SJSA1 (cell line): ENCODE measurements around the gene RSAD2. TPM values are rescaled to one million over a fixed set of nuclear protein-coding genes. Genes with fewer than 3 reads are reported as not detected.
A peak's percentile ranks its signal among the peaks of the same experiment; 100 is the strongest.
"Not testable (repeated sequence)": the region's sequence is repeated elsewhere in the genome, so short reads cannot be mapped to it uniquely, and the experiment has no call there.

Experiments
- DNase-seq, 2 experiments: peaks; one replicate each; pipeline ENCODE4 v3.0.0-alpha.2; 2015 to 2020; ENCODE audit warnings: low spot score in 2 of 2, low read depth in 1 of 2
- H3K27ac ChIP-seq: fragments of 250-450 bp; sonication (Bioruptor Pico); 2 replicates; pipeline ENCODE4 v1.5.1; 2020; ENCODE audit warnings: mild to moderate bottlenecking, moderate library complexity
- H3K27me3 ChIP-seq: fragments of 250-450 bp; sonication (Bioruptor Pico); replicated peaks from 2 replicates; pipeline ENCODE4 v1.5.1; 2020; ENCODE audit warnings: mild to moderate bottlenecking, moderate library complexity
- H3K36me3 ChIP-seq: fragments of 250-450 bp; sonication (Bioruptor Pico); 2 replicates; pipeline ENCODE4 v1.5.1; 2020; ENCODE audit warnings: mild to moderate bottlenecking
- H3K4me1 ChIP-seq: fragments of 250-450 bp; sonication (Bioruptor Pico); replicated peaks from 2 replicates; pipeline ENCODE4 v1.6.1; 2021; ENCODE audit warnings: mild to moderate bottlenecking
- H3K4me3 ChIP-seq: fragments of 250-450 bp; sonication (Bioruptor Pico); 2 replicates; pipeline ENCODE4 v1.5.1; 2020; ENCODE audit warnings: mild to moderate bottlenecking
- H3K9me3 ChIP-seq: fragments of 250-450 bp; sonication (Bioruptor Pico); replicated peaks from 2 replicates; pipeline ENCODE4 v1.5.1; 2020; ENCODE audit warnings: mild to moderate bottlenecking
- total RNA-seq: library from RNA; depleted of rRNA; stranded (reverse); fragments of >200 nt; shearing (Covaris generic); gene quantifications from 2 replicates; pipeline ENCODE4 v1.2.3, GENCODE V29; 2014

RSAD2 gene
- total RNA-seq, 1 experiment from 2014 or later: not detected

- not testable (repeated sequence) for H3K4me1 ChIP-seq, H3K9me3 ChIP-seq, H3K36me3 ChIP-seq, DNase-seq, H3K27me3 ChIP-seq, H3K4me3 ChIP-seq, H3K27ac ChIP-seq
These were observed 25.0 kb downstream of the RSAD2 start for GRCh38 chr2:6902581-6902980.

GRCh38 chr2:6905668-6906067 lies 28.1 kb downstream of the RSAD2 start:
- H3K4me1 ChIP-seq: no peaks in the 10 kb centered on the region
- no peaks in the 10 kb centered on the region for H3K9me3 ChIP-seq
- no peak for DNase-seq
- H3K4me3 ChIP-seq: no peak overlapping the region
- no peaks in the 10 kb centered on the region for H3K36me3 ChIP-seq
- H3K27me3 ChIP-seq: no peaks in the 10 kb centered on the region
- no peak overlapping the region for H3K27ac ChIP-seq

- Histone ChIP-seq H3K27ac (no peak overlapping the region), H3K4me3 (no peak overlapping the region), H3K4me1 (no peaks in the 10 kb centered on the region), H3K27me3 (no peaks in the 10 kb centered on the region), H3K9me3 (no peaks in the 10 kb centered on the region), H3K36me3 (no peaks in the 10 kb centered on the region)
- DNase-seq: no peak
These were observed 28.7 kb downstream of the RSAD2 start for GRCh38 chr2:6906165-6906741.

GRCh38 chr2:6908291-6908690 lies 30.7 kb downstream of the RSAD2 start:
- Histone ChIP-seq H3K36me3 (no peaks in the 10 kb centered on the region), H3K4me1 (no peaks in the 10 kb centered on the region), H3K9me3 (no peaks in the 10 kb centered on the region), H3K27me3 (no peaks in the 10 kb centered on the region), H3K4me3 (no peak overlapping the region), H3K27ac (no peak overlapping the region)
- no peak for DNase-seq

GRCh38 chr2:6909431-6910385 lies 32.1 kb downstream of the RSAD2 start:
- DNase-seq: no peak
- Histone ChIP-seq H3K36me3 (no peaks in the 10 kb centered on the region), H3K4me3 (no peak overlapping the region), H3K9me3 (no peaks in the 10 kb centered on the region), H3K27ac (no peak overlapping the region), H3K4me1 (no peaks in the 10 kb centered on the region), H3K27me3 (no peaks in the 10 kb centered on the region)

- DNase-seq: no peak
- H3K4me1 ChIP-seq: no peaks in the 10 kb centered on the region
These were observed 34.1 kb downstream of the RSAD2 start for GRCh38 chr2:6911721-6912120.

GRCh38 chr2:6913415-6914157 lies 36.0 kb downstream of the RSAD2 start:
- peaks cover 8% of the 10 kb centered on the region for H3K4me1 ChIP-seq
- no peak overlapping the region for H3K27ac ChIP-seq
- H3K9me3 ChIP-seq: no peaks in the 10 kb centered on the region
- no peaks in the 10 kb centered on the region for H3K27me3 ChIP-seq
- H3K36me3 ChIP-seq: no peaks in the 10 kb centered on the region; the same call in 1 of the 2 replicates
- DNase-seq: no peak
- no peak overlapping the region for H3K4me3 ChIP-seq

More at GRCh38 chr2:6911721-6912120, 34.1 kb downstream of the RSAD2 start:
- H3K4me3 ChIP-seq: no peak overlapping the region
- no peaks in the 10 kb centered on the region for H3K9me3 ChIP-seq
- H3K36me3 ChIP-seq: no peaks in the 10 kb centered on the region
- H3K27ac ChIP-seq: no peak overlapping the region
- H3K27me3 ChIP-seq: no peaks in the 10 kb centered on the region

- Histone ChIP-seq H3K36me3 (no peaks in the 10 kb centered on the region; the same call in 1 of the 2 replicates), H3K4me3 (no peak overlapping the region), H3K27ac (no peak overlapping the region), H3K27me3 (no peaks in the 10 kb centered on the region), H3K4me1 (peaks cover 13% of the 10 kb centered on the region), H3K9me3 (no peaks in the 10 kb centered on the region)
- DNase-seq: no peak
These were observed 37.3 kb downstream of the RSAD2 start for GRCh38 chr2:6914828-6915227.

GRCh38 chr2:6915399-6915798 lies 37.8 kb downstream of the RSAD2 start:
- Histone ChIP-seq H3K4me1 (peaks cover 18% of the 10 kb centered on the region), H3K4me3 (no peak overlapping the region), H3K27me3 (no peaks in the 10 kb centered on the region), H3K9me3 (no peaks in the 10 kb centered on the region), H3K27ac (no peak overlapping the region), H3K36me3 (no peaks in the 10 kb centered on the region; the same call in 1 of the 2 replicates)
- DNase-seq: no peak

- no peak for DNase-seq
- Histone ChIP-seq H3K4me1 (peaks cover 25% of the 10 kb centered on the region), H3K9me3 (no peaks in the 10 kb centered on the region), H3K36me3 (no peaks in the 10 kb centered on the region; the same call in 1 of the 2 replicates), H3K27ac (no peak overlapping the region), H3K27me3 (no peaks in the 10 kb centered on the region), H3K4me3 (no peak overlapping the region)
These were observed 38.6 kb downstream of the RSAD2 start for GRCh38 chr2:6916224-6916623.

- H3K36me3 ChIP-seq: no peaks in the 10 kb centered on the region; the same call in 1 of the 2 replicates
- H3K27ac ChIP-seq: no peak overlapping the region
- H3K27me3 ChIP-seq: no peaks in the 10 kb centered on the region
- H3K4me1 ChIP-seq: peaks cover 27% of the 10 kb centered on the region
- no peak for DNase-seq
- H3K9me3 ChIP-seq: no peaks in the 10 kb centered on the region
- peak overlapping the region; percentile 83; the same call in 1 of the 2 replicates for H3K4me3 ChIP-seq
These were observed 39.1 kb downstream of the RSAD2 start for GRCh38 chr2:6916736-6917070.

GRCh38 chr2:6917071-6917760 lies 39.6 kb downstream of the RSAD2 start, which contains the start of gene RNF144A:
Gene RNF144A, plus strand, starts transcription at chr2:6917412. Its CDS starts 79,515 bp downstream, at chr2:6996927.
- DNase-seq: peak in 1 of 2 experiments; percentile 37
- H3K27me3 ChIP-seq: no peaks in the 10 kb centered on the region
- H3K36me3 ChIP-seq: no peaks in the 10 kb centered on the region; the same call in 1 of the 2 replicates
- H3K27ac ChIP-seq: no peak within 1 kb of the TSS
- H3K9me3 ChIP-seq: no peaks in the 10 kb centered on the region
- peak within 1 kb of the TSS; percentile 83 for H3K4me3 ChIP-seq
- peaks cover 27% of the 10 kb centered on the region for H3K4me1 ChIP-seq

GRCh38 chr2:6917761-6918421 lies 40.3 kb downstream of the RSAD2 start:
- peak overlapping the region; percentile 83 for H3K4me3 ChIP-seq
- H3K27me3 ChIP-seq: no peaks in the 10 kb centered on the region
- H3K4me1 ChIP-seq: peaks cover 27% of the 10 kb centered on the region
- H3K36me3 ChIP-seq: no peaks in the 10 kb centered on the region; the same call in 1 of the 2 replicates
- H3K9me3 ChIP-seq: no peaks in the 10 kb centered on the region
- H3K27ac ChIP-seq: no peak overlapping the region
- no peak for DNase-seq
